HCT116 (cell line): ENCODE data around the gene PRPSAP1. TPM values are rescaled to one million over a fixed set of nuclear protein-coding genes. Genes with fewer than 3 reads are reported as not detected.

Experiments used
- ATAC-seq: fragments of 200-7000 bp; cut with Tn5 transposase; 2 replicates; pipeline ENCODE4 v1.9.1; 2020; ENCODE audit warnings: mild to moderate bottlenecking, moderate library complexity
- BruUV-seq: library from RNA; stranded (reverse); fragments of 400-500 nt; replicated peaks from 2 replicates; lab custom pipeline; 2021; lab: Mats Ljungman, UMichigan
- CTCF ChIA-PET: fragments of 300-600 bp; sonication (Branson Sonifier 250); formaldehyde crosslinking; loops from one replicate; lab custom pipeline; 2021; ENCODE audit warnings: antibody characterized with exemption; lab: Charles Lee
- POLR2A ChIA-PET: fragments of 300-600, 350-600 bp; sonication (Branson Sonifier 250); formaldehyde crosslinking; loops from one replicate; lab custom pipeline; 2021; ENCODE audit warnings: antibody characterized with exemption; lab: Charles Lee
- RAD21 ChIA-PET, 2 experiments: fragments of 300-600 bp; sonication (Branson Sonifier 250); formaldehyde crosslinking; loops; one replicate each; lab custom pipeline; 2023; ENCODE audit warnings: low total read pairs in 2 of 2; ENCODE audit not compliant: uncharacterized antibody in 2 of 2, unreplicated experiment in 2 of 2, low non-redundant PET in 1 of 2; lab: Charles Lee
- DNase-seq: peaks from one replicate; pipeline ENCODE4 v3.0.0-alpha.2; 2010; ENCODE audit warnings: low read depth, low spot score
- H2AFZ ChIP-seq: fragments of 200-600 bp; shearing (Covaris generic), sonication (generic); 2 replicates; pipeline ENCODE4 v1.6.1; 2017; ENCODE audit warnings: low read depth, mixed run types, mixed read lengths, antibody characterized with exemption, low read length; ENCODE audit not compliant: poor library complexity, severe bottlenecking
- H3K27ac ChIP-seq: 2 replicates; pipeline ENCODE4 v1.5.1; 2012; ENCODE audit warnings: low read depth, low read length
- H3K27me3 ChIP-seq: fragments of 200-600 bp; sonication (generic); 2 replicates; pipeline ENCODE4 v1.6.1; 2016; ENCODE audit warnings: mixed run types, low read length, mixed read lengths; ENCODE audit not compliant: insufficient read depth
- H3K36me3 ChIP-seq, 2 experiments: fragments of 200-500 bp in 1 of 2; fragments of 200-600 bp in 1 of 2; sonication (Bioruptor generic) in 1 of 2; sonication (generic) in 1 of 2; 2 replicates each; pipeline versions ENCODE4 v1.5.1 to v1.6.1; 2014 to 2016; ENCODE audit warnings: low read length in 2 of 2, inconsistent platforms in 1 of 2, mixed read lengths in 1 of 2, mixed run types in 1 of 2; ENCODE audit not compliant: insufficient read depth in 2 of 2, control insufficient read depth in 1 of 2
- H3K4me1 ChIP-seq, 2 experiments: fragments of 200-600 bp in 1 of 2; sonication (generic) in 1 of 2; 2 replicates each; pipeline versions ENCODE4 v1.5.1 to v1.6.1; 2012 to 2017; ENCODE audit warnings: low read length in 2 of 2, inconsistent platforms in 1 of 2, mild to moderate bottlenecking in 1 of 2, mixed read lengths in 1 of 2, mixed run types in 1 of 2, moderate library complexity in 1 of 2; ENCODE audit not compliant: insufficient read depth in 2 of 2, control insufficient read depth in 1 of 2
- H3K4me2 ChIP-seq: fragments of 200-600 bp; sonication (generic); 2 replicates; pipeline ENCODE4 v1.6.1; 2017; ENCODE audit warnings: mixed run types, low read length, mixed read lengths
- H3K4me3 ChIP-seq, 2 experiments: fragments of 200-600 bp in 1 of 2; sonication (generic) in 1 of 2; replicated peaks in 1 of 2; 2 replicates each; pipeline ENCODE4 v1.5.1; 2011 to 2016; ENCODE audit warnings: low read length in 2 of 2, control low read depth in 1 of 2, low read depth in 1 of 2, mild to moderate bottlenecking in 1 of 2, mixed read lengths in 1 of 2, mixed run types in 1 of 2
- H3K79me2 ChIP-seq: fragments of 200-600 bp; sonication (generic); 2 replicates; pipeline ENCODE4 v1.6.1; 2017; ENCODE audit warnings: mild to moderate bottlenecking, mixed run types, low read length, moderate library complexity, mixed read lengths; ENCODE audit not compliant: insufficient read depth
- H3K9ac ChIP-seq: fragments of 200-600 bp; sonication (generic); 2 replicates; pipeline ENCODE4 v1.6.1; 2016; ENCODE audit warnings: low read length, mixed read lengths
- H3K9me2 ChIP-seq: fragments of 200-600 bp; sonication (generic), shearing (Covaris generic); 2 replicates; pipeline ENCODE4 v1.6.1; 2017; ENCODE audit warnings: mixed run types, mild to moderate bottlenecking, moderate library complexity; ENCODE audit not compliant: insufficient read depth
- H3K9me3 ChIP-seq, 2 experiments: fragments of 200-500 bp in 1 of 2; fragments of 200-600 bp in 1 of 2; sonication (Bioruptor generic) in 1 of 2; sonication (generic) in 1 of 2; 2 replicates each; pipeline ENCODE4 v1.6.1; 2014 to 2017; ENCODE audit warnings: low read length in 2 of 2, mixed read lengths in 2 of 2, inconsistent platforms in 1 of 2, low read depth in 1 of 2, mild to moderate bottlenecking in 1 of 2, mixed run types in 1 of 2, moderate library complexity in 1 of 2; ENCODE audit not compliant: control insufficient read depth in 1 of 2, insufficient read depth in 1 of 2
- H4K20me1 ChIP-seq: fragments of 200-600 bp; sonication (generic), shearing (Covaris generic); 2 replicates; pipeline ENCODE4 v1.6.1; 2017; ENCODE audit warnings: mixed run types, mild to moderate bottlenecking, moderate library complexity; ENCODE audit not compliant: insufficient read depth
- ATF3 ChIP-seq: IDR thresholded peaks from 2 replicates; pipeline ENCODE4 v1.6.1; 2012
- CBX3 ChIP-seq: IDR thresholded peaks from 2 replicates; pipeline ENCODE4 v1.6.1; 2012; ENCODE audit warnings: low read depth
- CEBPB ChIP-seq: IDR thresholded peaks from 2 replicates; pipeline ENCODE4 v1.6.1; 2012; ENCODE audit warnings: low read depth
- CTCF ChIP-seq, 3 experiments: fragments of 200-600 bp in 1 of 3; sonication (generic) in 1 of 3; IDR thresholded peaks in 2 of 3; conservative IDR thresholded peaks in 1 of 3; 2 replicates each; pipeline ENCODE4 v1.5.1; 2012 to 2017; ENCODE audit warnings: low read depth in 2 of 3, low read length in 2 of 3, antibody characterized with exemption in 1 of 3, borderline replicate concordance in 1 of 3, control low read depth in 1 of 3, mild to moderate bottlenecking in 1 of 3, mixed read lengths in 1 of 3, mixed run types in 1 of 3, moderate library complexity in 1 of 3; ENCODE audit not compliant: insufficient read depth in 1 of 3
- EGR1 ChIP-seq: IDR thresholded peaks from 2 replicates; pipeline ENCODE4 v1.6.1; 2012; ENCODE audit warnings: low read depth
- ELF1 ChIP-seq: IDR thresholded peaks from 2 replicates; pipeline ENCODE4 v1.6.1; 2012; ENCODE audit warnings: low read depth, borderline replicate concordance
- EZH2 ChIP-seq: fragments of 200-600 bp; sonication (generic); IDR thresholded peaks from 2 replicates; pipeline ENCODE4 v1.6.1; 2017; ENCODE audit warnings: antibody characterized with exemption, mixed run types
- EZH2phosphoT487 ChIP-seq: fragments of 200-600 bp; IDR thresholded peaks from 2 replicates; pipeline ENCODE4 v1.6.1; 2018; ENCODE audit warnings: antibody characterized with exemption, borderline replicate concordance
- JUND ChIP-seq: IDR thresholded peaks from 2 replicates; pipeline ENCODE4 v1.6.1; 2012
- MAX ChIP-seq: IDR thresholded peaks from 2 replicates; pipeline ENCODE4 v1.6.1; 2012
- POLR2A ChIP-seq: IDR thresholded peaks from 2 replicates; pipeline ENCODE4 v1.7.0; 2011; ENCODE audit warnings: borderline replicate concordance; ENCODE audit not compliant: insufficient read depth, insufficient read length; ENCODE audit errors: extremely low read depth
- POLR2AphosphoS5 ChIP-seq: IDR thresholded peaks from 2 replicates; pipeline ENCODE4 v1.6.1; 2011; ENCODE audit warnings: mild to moderate bottlenecking, low read depth, low read length, moderate library complexity
- RAD21 ChIP-seq: IDR thresholded peaks from 2 replicates; pipeline ENCODE4 v1.6.1; 2012; ENCODE audit warnings: low read depth, mild to moderate bottlenecking
- SIN3A ChIP-seq: IDR thresholded peaks from 2 replicates; pipeline ENCODE4 v1.6.1; 2012; ENCODE audit warnings: low read depth
- SP1 ChIP-seq: IDR thresholded peaks from 2 replicates; pipeline ENCODE4 v1.6.1; 2012; ENCODE audit warnings: low read depth
- SRF ChIP-seq: IDR thresholded peaks from 2 replicates; pipeline ENCODE4 v1.6.1; 2012; ENCODE audit warnings: low read depth
- TCF7L2 ChIP-seq: IDR thresholded peaks from 2 replicates; pipeline ENCODE4 v1.7.0; 2011; ENCODE audit warnings: borderline replicate concordance, inconsistent platforms; ENCODE audit not compliant: insufficient read depth, insufficient read length; ENCODE audit errors: extremely low read depth
- YY1 ChIP-seq: IDR thresholded peaks from 2 replicates; pipeline ENCODE4 v1.6.1; 2011; ENCODE audit warnings: low read length, low read depth, moderate library complexity, mild to moderate bottlenecking; ENCODE audit not compliant: insufficient replicate concordance; ENCODE audit errors: extremely low read depth
- ZBTB33 ChIP-seq: IDR thresholded peaks from 2 replicates; pipeline ENCODE4 v1.6.1; 2011; ENCODE audit warnings: mild to moderate bottlenecking, low read length, moderate library complexity; ENCODE audit not compliant: insufficient replicate concordance; ENCODE audit errors: extremely low read depth
- ZFX ChIP-seq: fragments of 450-650 bp; IDR thresholded peaks from 2 replicates; pipeline ENCODE4 v1.6.1; 2017
- ZNF274 ChIP-seq: fragments of 200-500 bp; sonication (Bioruptor generic); IDR thresholded peaks from 2 replicates; pipeline ENCODE4 v1.6.1; 2014; ENCODE audit warnings: mild to moderate bottlenecking, low read depth, low read length, inconsistent platforms
- intact Hi-C: fragments of 100-400 bp; cut with micrococcal nuclease; formaldehyde crosslinking; loops from 2 replicates; pipeline ENCODE4 v1.10.0; 2022
- total RNA-seq: library from RNA; stranded (reverse); gene quantifications from one replicate; pipeline ENCODE4 v1.2.1, GENCODE V29; 2021; ENCODE audit not compliant: unreplicated experiment

Gene PRPSAP1
- total RNA-seq, 1 experiment from 2014 or later = 81.4 TPM

- POLR2A ChIA-PET = interaction anchor here (0.6 to 1.3 kb wide), 3 partner anchors 13 to 31 kb away, joined by 3 to 7 read pairs (median 3); partner anchors contain the start of gene PRPSAP1
- peaks cover 11% of the 10 kb centered on the region; the same call in 1 of the 2 replicates for H3K27me3 ChIP-seq
- peaks cover 26 to 41% of the 10 kb centered on the region in 2 experiments for H3K4me1 ChIP-seq
- no peaks in the 10 kb centered on the region for H3K9me2 ChIP-seq
- CTCF ChIA-PET = interaction anchor here (0.8 to 4.7 kb wide), 11 partner anchors 9 to 119 kb away, joined by 3 to 42 read pairs (median 5); no protein-coding TSS in a partner anchor
- TF ChIP-seq RAD21 = no peak
- TF ChIP-seq SRF = no peak
- TF ChIP-seq EGR1 = peak; percentile 5; the same call in 1 of the 2 replicates
- TF ChIP-seq CBX3 = no peak
- TF ChIP-seq TCF7L2 = no peak
- TF ChIP-seq CTCF (IDR thresholded peaks at IDR 0.05 in 2 of 3, conservative IDR thresholded peaks at IDR 0.05 in 1 of 3; ENCODE audit: borderline replicate concordance in 1 of 3, insufficient read depth in 1 of 3, low read depth in 2 of 3, low read length in 2 of 3) = no peak
- no peak for TF ChIP-seq ZBTB33
- TF ChIP-seq YY1 = no peak
- no peak for TF ChIP-seq SIN3A
- TF ChIP-seq EZH2 = no peak
- TF ChIP-seq CEBPB = no peak
- peak; percentile 64; the same call in 1 of the 2 replicates for TF ChIP-seq MAX
- peak; percentile 53 for TF ChIP-seq POLR2A
- TF ChIP-seq JUND = no peak
- no peak for TF ChIP-seq ATF3
- peak; percentile 84; the same call in 1 of the 2 replicates for TF ChIP-seq ZFX
- TF ChIP-seq SP1 = no peak
- no peak for TF ChIP-seq EZH2phosphoT487
- TF ChIP-seq POLR2AphosphoS5 = peak; percentile 57
- no peak for TF ChIP-seq ELF1
- TF ChIP-seq ZNF274 = no peak
- no peaks in the 10 kb centered on the region for H4K20me1 ChIP-seq
- H2AFZ ChIP-seq = peak within 1 kb of the TSS; percentile 82
- intact Hi-C loops = no loop called here
- H3K9ac ChIP-seq = peak within 1 kb of the TSS; percentile 64
- DNase-seq (peak; percentile 51), ATAC-seq (peak; percentile 82)
- peaks cover 0 to 4% of the 10 kb centered on the region in 2 experiments; a peak in 1 of 4 replicates for H3K36me3 ChIP-seq
- RAD21 ChIA-PET = interaction anchor here (0.9 to 1.4 kb wide), 3 partner anchors 14 to 19 kb away, joined by 3 read pairs; no protein-coding TSS in a partner anchor
- H3K9me3 ChIP-seq = no peaks in the 10 kb centered on the region
- H3K79me2 ChIP-seq = no peaks in the 10 kb centered on the region
- no TSS peak for BruUV-seq
- H3K27ac ChIP-seq = peak within 1 kb of the TSS; percentile 45; the same call in 1 of the 2 replicates
- H3K4me2 ChIP-seq = peak within 1 kb of the TSS; percentile 98
- peak within 1 kb of the TSS; percentile 56 to 73 for H3K4me3 ChIP-seq
Observed at GRCh38 chr17:76384222-76384986, 30.7 kb upstream of the PRPSAP1 start, which contains the start of gene SPHK1. TSS of gene SPHK1 (plus strand) at chr17:76384609. CDS start at chr17:76385645, 1,036 bp downstream.
